Gastrocnemius medialis (tissue), 4 donors: ENCODE data around the gene MTFR1L. TPM values are rescaled to one million over a fixed set of nuclear protein-coding genes. Genes with fewer than 3 reads are reported as not detected.

Experiments used
- ATAC-seq, 2 donors: fragments of 150-250 bp; one replicate each; pipeline ENCODE4 v1.9.1; 2016
- DNase-seq, 2 donors: peaks; one replicate each; pipeline ENCODE4 v3.0.0-alpha.2; 2019
- H3K27ac ChIP-seq, 4 donors: fragments of 200-600 bp; sonication (generic); 1 replicate in 1 of 4; 2 replicates in 3 of 4; pipeline ENCODE4 v1.5.1; 2016 to 2018; ENCODE audit warnings: mild to moderate bottlenecking in 2 of 4, moderate library complexity in 1 of 4
- H3K27me3 ChIP-seq, 3 donors: fragments of 200-600 bp; sonication (generic) in 2 of 3; 1 replicate in 1 of 3; 2 replicates in 2 of 3; pipeline versions ENCODE4 v1.5.1 to v1.6.0; 2016 to 2019; ENCODE audit warnings: mild to moderate bottlenecking in 1 of 3, moderate library complexity in 1 of 3
- H3K36me3 ChIP-seq, 2 donors: fragments of 200-600 bp; sonication (generic) in 1 of 2; one replicate each; pipeline ENCODE4 v1.5.1; 2017 to 2018
- H3K4me1 ChIP-seq, 2 donors: fragments of 200-600 bp; sonication (generic) in 1 of 2; one replicate each; pipeline ENCODE4 v1.5.1; 2016 to 2017; ENCODE audit warnings: mild to moderate bottlenecking in 2 of 2
- H3K4me3 ChIP-seq, 4 donors: fragments of 200-600 bp; sonication (generic) in 3 of 4; 1 replicate in 1 of 4; 2 replicates in 3 of 4; pipeline ENCODE4 v1.5.1; 2016 to 2019; ENCODE audit warnings: mild to moderate bottlenecking in 2 of 4
- H3K9me3 ChIP-seq, 3 donors: fragments of 200-600 bp; sonication (generic) in 2 of 3; 1 replicate in 1 of 3; 2 replicates in 2 of 3; pipeline ENCODE4 v1.5.1; 2016 to 2019
- POLR2A ChIP-seq, 2 donors: fragments of 450-650 bp; IDR thresholded peaks; one replicate each; pipeline ENCODE4 v1.6.1; 2017; ENCODE audit warnings: antibody characterized with exemption in 2 of 2, mild to moderate bottlenecking in 2 of 2, moderate library complexity in 2 of 2
- in situ Hi-C, 4 donors: fragments of 200-750 bp; cut with MboI; loops; one replicate each; pipeline versions ENCODE4 v1.15.0 to v1.8.0; 2017; ENCODE audit warnings: low sequenced_read_pairs in 4 of 4
- intact Hi-C: fragments of 100-400 bp; cut with DNase I; formaldehyde crosslinking; loops from one replicate; pipeline ENCODE4 v1.15.1; 2023; ENCODE audit warnings: low total_unique reads
- total RNA-seq, 4 donors: library from RNA; depleted of rRNA; stranded (reverse); fragments of >200 nt; gene quantifications; one replicate each; pipeline versions ENCODE4 v1.1.0 to v1.2.3, GENCODE V29; 2016
- TF ChIP-seq, protein P1 (sequence below), 5 experiments: fragments of 450-650 bp in 3 of 5; fragments of 200-600 bp in 2 of 5; sonication (generic) in 2 of 5; IDR thresholded peaks in 4 of 5; conservative IDR thresholded peaks in 1 of 5; 1 replicate in 4 of 5; 2 replicates in 1 of 5; pipeline ENCODE4 v1.5.1; 2016 to 2019; ENCODE audit warnings: antibody characterized with exemption in 5 of 5, mild to moderate bottlenecking in 3 of 5, moderate library complexity in 3 of 5

Gene MTFR1L
- total RNA-seq, 4 donors from 2014 or later, result 123 to 186 (median 170) TPM

DNA sequence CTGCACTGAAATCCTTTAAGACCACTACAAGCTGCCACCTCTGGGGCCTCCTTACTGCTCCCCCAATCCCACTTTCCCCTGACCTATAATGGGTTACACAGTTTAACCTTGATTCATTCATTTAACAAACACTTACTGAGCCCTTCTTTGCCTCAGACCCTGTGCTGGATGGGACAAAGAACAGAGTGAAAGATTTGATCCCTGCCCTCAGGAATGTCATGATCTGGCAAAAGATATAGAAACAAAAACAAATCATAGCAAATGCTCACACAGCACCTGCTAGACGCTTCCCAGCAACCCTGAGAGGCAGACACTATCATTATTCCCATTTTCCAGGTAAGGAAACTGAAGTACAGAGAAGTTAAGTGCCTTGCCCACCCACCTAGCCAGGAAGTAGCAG lies 46.5 kb downstream of the MTFR1L start:
- no peak for TF ChIP-seq POLR2A (IDR thresholded peaks at IDR 0.05)
- TF ChIP-seq, protein P1, sequence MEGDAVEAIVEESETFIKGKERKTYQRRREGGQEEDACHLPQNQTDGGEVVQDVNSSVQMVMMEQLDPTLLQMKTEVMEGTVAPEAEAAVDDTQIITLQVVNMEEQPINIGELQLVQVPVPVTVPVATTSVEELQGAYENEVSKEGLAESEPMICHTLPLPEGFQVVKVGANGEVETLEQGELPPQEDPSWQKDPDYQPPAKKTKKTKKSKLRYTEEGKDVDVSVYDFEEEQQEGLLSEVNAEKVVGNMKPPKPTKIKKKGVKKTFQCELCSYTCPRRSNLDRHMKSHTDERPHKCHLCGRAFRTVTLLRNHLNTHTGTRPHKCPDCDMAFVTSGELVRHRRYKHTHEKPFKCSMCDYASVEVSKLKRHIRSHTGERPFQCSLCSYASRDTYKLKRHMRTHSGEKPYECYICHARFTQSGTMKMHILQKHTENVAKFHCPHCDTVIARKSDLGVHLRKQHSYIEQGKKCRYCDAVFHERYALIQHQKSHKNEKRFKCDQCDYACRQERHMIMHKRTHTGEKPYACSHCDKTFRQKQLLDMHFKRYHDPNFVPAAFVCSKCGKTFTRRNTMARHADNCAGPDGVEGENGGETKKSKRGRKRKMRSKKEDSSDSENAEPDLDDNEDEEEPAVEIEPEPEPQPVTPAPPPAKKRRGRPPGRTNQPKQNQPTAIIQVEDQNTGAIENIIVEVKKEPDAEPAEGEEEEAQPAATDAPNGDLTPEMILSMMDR (IDR thresholded peaks at IDR 0.05 in 4 of 5, conservative IDR thresholded peaks at IDR 0.05 in 1 of 5), result no peak
- DNase-seq, result no peak
- ATAC-seq, result no peak
- no peaks in the 10 kb centered on the region for H3K9me3 ChIP-seq
- intact Hi-C loops (no loop called here), in situ Hi-C loops (no loop called here)
- H3K36me3 ChIP-seq, result no peaks in the 10 kb centered on the region
- H3K4me3 ChIP-seq, result no peak overlapping the region
- no peaks in the 10 kb centered on the region for H3K27me3 ChIP-seq
- H3K4me1 ChIP-seq, result peaks cover 5 to 10% of the 10 kb centered on the region in 2 donors
- no peak overlapping the region for H3K27ac ChIP-seq

DNA sequence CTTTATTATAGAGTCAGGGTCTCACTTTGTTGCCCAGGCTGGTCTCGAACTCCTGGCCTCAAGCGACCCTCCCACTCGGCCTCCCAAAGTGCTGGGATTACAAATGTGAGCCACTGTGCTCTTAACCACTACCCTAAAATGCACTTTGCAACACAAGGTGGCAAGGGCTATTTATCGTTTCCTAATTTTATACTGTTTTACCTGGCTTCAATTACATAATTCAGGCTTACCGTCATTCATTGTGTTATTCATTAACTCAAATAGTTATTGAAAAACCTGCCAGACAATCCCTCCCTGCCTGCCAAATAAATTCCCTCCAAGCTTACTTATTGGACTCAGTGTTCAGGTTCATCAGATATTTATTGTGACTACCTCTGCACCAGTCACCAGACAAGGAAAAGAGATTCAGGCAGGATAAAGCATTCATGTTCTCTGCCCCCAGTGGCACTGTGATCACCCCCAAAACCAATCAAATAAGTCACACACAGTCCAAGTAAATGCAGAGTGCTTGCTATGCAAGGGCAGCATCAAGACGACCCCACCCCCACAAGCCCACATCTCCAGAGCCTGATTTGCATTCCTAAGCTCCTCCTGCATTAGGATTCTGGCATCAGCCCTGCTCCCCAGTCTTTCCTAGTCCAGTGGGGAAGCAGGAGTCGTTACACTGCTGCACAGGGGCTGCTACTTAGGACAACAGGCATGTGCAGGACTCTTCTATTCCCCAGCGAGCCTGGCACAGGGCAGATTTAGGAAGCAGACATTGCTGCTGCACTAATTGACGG lies 47.6 kb downstream of the MTFR1L start:
- no peaks in the 10 kb centered on the region for H3K9me3 ChIP-seq
- H3K27me3 ChIP-seq, result no peaks in the 10 kb centered on the region
- H3K27ac ChIP-seq, result no peak overlapping the region
- no peak for ATAC-seq
- H3K4me3 ChIP-seq, result no peak overlapping the region
- in situ Hi-C loops (no loop called here), intact Hi-C loops (no loop called here)
- H3K36me3 ChIP-seq, result no peaks in the 10 kb centered on the region
- peaks cover 0 to 4% of the 10 kb centered on the region in 2 donors for H3K4me1 ChIP-seq
- DNase-seq, result no peak
- TF ChIP-seq, protein P1 (IDR thresholded peaks at IDR 0.05 in 4 of 5, conservative IDR thresholded peaks at IDR 0.05 in 1 of 5), result no peak
- no peak for TF ChIP-seq POLR2A (IDR thresholded peaks at IDR 0.05)

DNA sequence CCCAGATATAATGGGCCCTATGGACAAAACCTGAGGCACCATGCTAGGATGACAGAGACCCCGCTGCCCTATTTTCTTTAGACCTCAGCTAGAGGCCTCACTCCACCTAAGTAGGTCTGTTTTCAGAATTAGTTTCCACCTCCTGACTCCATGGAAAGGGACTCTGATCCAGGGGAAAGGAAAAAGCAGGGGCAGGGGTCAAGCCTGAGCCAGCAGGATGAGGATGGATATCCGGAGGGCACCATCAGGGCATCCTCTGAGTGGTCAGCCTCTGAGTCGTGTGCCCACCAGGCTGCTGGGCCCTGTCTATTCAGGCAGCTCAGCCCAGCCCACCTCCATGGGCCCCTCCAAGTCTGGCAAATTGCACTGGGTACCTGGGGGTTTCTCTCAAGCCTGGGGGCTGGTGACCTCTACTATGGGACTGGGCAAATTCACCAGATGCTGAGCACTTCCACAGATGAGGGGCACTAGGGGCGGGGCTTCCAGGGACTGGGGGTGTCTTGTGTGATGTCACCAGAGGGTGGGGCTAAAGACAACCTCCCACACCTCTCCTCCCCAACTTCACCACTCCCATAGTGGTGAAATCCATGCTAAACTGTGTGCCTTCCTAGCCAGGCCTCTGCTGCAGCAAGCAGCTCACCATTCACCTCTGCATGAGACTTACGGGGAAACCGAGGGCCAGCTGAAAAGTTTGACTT lies 50.3 kb downstream of the MTFR1L start:
- H3K9me3 ChIP-seq, result no peaks in the 10 kb centered on the region
- no peak overlapping the region for H3K4me3 ChIP-seq
- TF ChIP-seq, protein P1 (IDR thresholded peaks at IDR 0.05 in 4 of 5, conservative IDR thresholded peaks at IDR 0.05 in 1 of 5), result no peak
- H3K27ac ChIP-seq, result no peak overlapping the region
- no peaks in the 10 kb centered on the region for H3K27me3 ChIP-seq
- in situ Hi-C loops (no loop called here), intact Hi-C loops (no loop called here)
- H3K4me1 ChIP-seq, result peaks cover 4 to 8% of the 10 kb centered on the region in 2 donors
- ATAC-seq (no peak), DNase-seq (no peak)
- H3K36me3 ChIP-seq, result no peaks in the 10 kb centered on the region

DNA sequence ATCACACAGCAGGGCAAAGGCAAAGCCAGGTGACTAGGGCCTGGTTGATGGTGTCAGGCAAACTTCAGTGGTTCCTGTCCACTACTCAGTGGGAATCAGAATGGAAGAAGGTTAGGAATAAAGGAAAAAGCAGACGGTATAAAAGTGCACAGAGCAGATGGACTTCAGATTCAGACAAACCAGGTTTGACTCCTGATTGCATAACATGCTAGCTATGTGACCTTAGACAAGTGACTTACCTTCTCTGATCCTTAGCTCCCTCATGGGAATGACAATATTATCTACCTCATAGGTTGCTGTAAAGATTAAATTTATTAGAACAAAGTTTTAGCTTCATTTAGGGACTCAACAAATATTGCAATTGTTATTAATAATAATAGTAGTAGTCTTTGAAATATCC lies 50.9 kb downstream of the MTFR1L start:
- TF ChIP-seq POLR2A (IDR thresholded peaks at IDR 0.05), result no peak
- TF ChIP-seq, protein P1 (IDR thresholded peaks at IDR 0.05 in 4 of 5, conservative IDR thresholded peaks at IDR 0.05 in 1 of 5), result no peak
- Histone ChIP-seq H3K27ac (no peak overlapping the region), H3K4me1 (peaks cover 6 to 8% of the 10 kb centered on the region in 2 donors), H3K36me3 (no peaks in the 10 kb centered on the region), H3K27me3 (no peaks in the 10 kb centered on the region), H3K4me3 (no peak overlapping the region), H3K9me3 (no peaks in the 10 kb centered on the region)
- in situ Hi-C loops (no loop called here), intact Hi-C loops (no loop called here)
- DNase-seq (no peak), ATAC-seq (no peak)
